BE2C (cell line): Measurements from ENCODE around the gene GALNT1.
"Not testable (repeated sequence)": the region's sequence is repeated elsewhere in the genome, so short reads cannot be mapped to it uniquely, and the experiment has no call there.

ENCODE experiments used
- DNase-seq: peaks from one replicate; pipeline ENCODE4 v3.0.0-alpha.2; 2020
- H3K27me3 ChIP-seq: fragments of 250-450 bp; sonication (Bioruptor Pico); 2 replicates; pipeline ENCODE4 v1.5.1; 2020; ENCODE audit warnings: mild to moderate bottlenecking
- H3K36me3 ChIP-seq: fragments of 250-450 bp; sonication (Bioruptor Pico); 2 replicates; pipeline ENCODE4 v1.5.1; 2020; ENCODE audit warnings: mild to moderate bottlenecking
- H3K4me1 ChIP-seq: fragments of 250-450 bp; sonication (Bioruptor Pico); 2 replicates; pipeline ENCODE4 v1.5.1; 2020
- H3K4me3 ChIP-seq: 2 replicates; pipeline ENCODE4 v1.5.1; 2011; ENCODE audit warnings: low read depth, low read length
- H3K9me3 ChIP-seq: fragments of 250-450 bp; sonication (Bioruptor Pico); 2 replicates; pipeline ENCODE4 v1.5.1; 2020
- TF ChIP-seq, protein P1 (sequence below): IDR thresholded peaks from 2 replicates; pipeline ENCODE4 v1.5.1; 2012; ENCODE audit warnings: mild to moderate bottlenecking, low read depth, low read length

GALNT1 gene

GRCh38 chr18:35572644-35573043 lies 8.9 kb upstream of the GALNT1 start:
- Histone ChIP-seq H3K36me3 (no peaks in the 10 kb centered on the region), H3K4me1 (no peaks in the 10 kb centered on the region), H3K4me3 (no peak overlapping the region), H3K9me3 (no peaks in the 10 kb centered on the region), H3K27me3 (no peaks in the 10 kb centered on the region)
- no peak for DNase-seq
- TF ChIP-seq, protein P1, sequence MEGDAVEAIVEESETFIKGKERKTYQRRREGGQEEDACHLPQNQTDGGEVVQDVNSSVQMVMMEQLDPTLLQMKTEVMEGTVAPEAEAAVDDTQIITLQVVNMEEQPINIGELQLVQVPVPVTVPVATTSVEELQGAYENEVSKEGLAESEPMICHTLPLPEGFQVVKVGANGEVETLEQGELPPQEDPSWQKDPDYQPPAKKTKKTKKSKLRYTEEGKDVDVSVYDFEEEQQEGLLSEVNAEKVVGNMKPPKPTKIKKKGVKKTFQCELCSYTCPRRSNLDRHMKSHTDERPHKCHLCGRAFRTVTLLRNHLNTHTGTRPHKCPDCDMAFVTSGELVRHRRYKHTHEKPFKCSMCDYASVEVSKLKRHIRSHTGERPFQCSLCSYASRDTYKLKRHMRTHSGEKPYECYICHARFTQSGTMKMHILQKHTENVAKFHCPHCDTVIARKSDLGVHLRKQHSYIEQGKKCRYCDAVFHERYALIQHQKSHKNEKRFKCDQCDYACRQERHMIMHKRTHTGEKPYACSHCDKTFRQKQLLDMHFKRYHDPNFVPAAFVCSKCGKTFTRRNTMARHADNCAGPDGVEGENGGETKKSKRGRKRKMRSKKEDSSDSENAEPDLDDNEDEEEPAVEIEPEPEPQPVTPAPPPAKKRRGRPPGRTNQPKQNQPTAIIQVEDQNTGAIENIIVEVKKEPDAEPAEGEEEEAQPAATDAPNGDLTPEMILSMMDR = no peak

DNA sequence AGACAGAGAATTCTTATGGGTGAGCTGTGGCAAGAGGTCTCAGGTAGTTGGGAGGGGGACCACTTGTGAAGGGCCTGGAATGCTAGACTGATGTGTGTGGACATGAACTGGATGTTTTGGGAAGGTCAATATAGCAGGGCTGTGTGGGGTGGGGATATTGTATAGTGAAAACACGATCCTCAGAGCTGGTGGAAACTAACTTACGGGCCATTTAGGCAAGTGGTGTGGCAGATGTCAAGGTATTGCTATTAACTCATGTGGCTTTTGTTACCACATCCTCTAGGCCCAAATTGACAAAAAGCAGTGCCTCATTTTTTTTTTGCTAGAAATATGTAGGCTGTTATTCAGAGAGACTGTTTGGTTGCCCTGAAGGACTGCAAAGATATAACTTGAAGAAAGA lies 8.0 kb upstream of the GALNT1 start:
- H3K4me3 ChIP-seq = no peak overlapping the region
- DNase-seq = no peak
- H3K27me3 ChIP-seq = no peaks in the 10 kb centered on the region
- no peaks in the 10 kb centered on the region for H3K4me1 ChIP-seq
- no peaks in the 10 kb centered on the region for H3K36me3 ChIP-seq
- no peaks in the 10 kb centered on the region for H3K9me3 ChIP-seq
- TF ChIP-seq, protein P1 = no peak

GRCh38 chr18:35576240-35576845 lies 5.2 kb upstream of the GALNT1 start:
- not testable (repeated sequence) for H3K27me3 ChIP-seq, H3K36me3 ChIP-seq, H3K9me3 ChIP-seq, H3K4me1 ChIP-seq, H3K4me3 ChIP-seq, DNase-seq

DNA sequence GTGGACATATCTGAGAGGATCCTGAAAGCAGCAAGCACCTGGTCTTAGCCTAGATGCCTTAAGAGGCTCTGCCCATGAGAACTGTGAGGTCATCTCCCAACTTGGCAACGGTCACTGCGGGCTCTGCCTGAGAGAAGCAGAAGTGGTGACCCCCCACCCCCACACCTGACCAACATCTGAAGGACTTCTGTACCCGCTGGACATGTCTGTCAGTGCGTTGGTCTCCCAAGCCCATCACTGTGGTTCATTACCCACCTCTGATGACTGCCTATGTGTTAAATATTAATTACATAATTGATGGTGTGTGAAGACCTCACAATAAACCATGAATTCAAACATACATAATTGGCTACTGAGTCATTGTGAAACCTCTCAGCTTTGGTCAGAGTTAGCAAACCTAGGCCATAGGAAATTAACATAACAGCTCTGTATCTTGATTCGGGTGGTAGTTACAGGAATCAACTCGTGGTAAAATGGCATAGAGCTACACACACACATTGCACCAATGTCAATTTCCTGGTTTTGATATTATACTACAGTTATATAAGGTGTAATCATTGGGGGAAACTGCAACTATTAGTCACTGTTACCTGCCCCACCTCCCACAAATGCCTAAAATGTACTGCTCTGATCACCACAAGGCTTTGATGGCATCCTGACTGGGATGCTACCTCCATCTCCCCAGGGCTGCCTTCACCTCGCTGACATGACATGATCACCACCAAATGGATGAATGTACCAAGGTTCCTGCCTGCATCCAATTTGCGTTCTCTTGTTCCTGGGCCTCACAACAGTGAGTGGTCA lies 4.3 kb upstream of the GALNT1 start:
- no peaks in the 10 kb centered on the region for H3K9me3 ChIP-seq
- H3K4me1 ChIP-seq = no peaks in the 10 kb centered on the region
- no peaks in the 10 kb centered on the region for H3K27me3 ChIP-seq
- DNase-seq = no peak
- H3K36me3 ChIP-seq = no peaks in the 10 kb centered on the region
- TF ChIP-seq, protein P1 = no peak
- no peak overlapping the region for H3K4me3 ChIP-seq

- H3K36me3 ChIP-seq = no peaks in the 10 kb centered on the region
- H3K9me3 ChIP-seq = no peaks in the 10 kb centered on the region
- no peak for DNase-seq
- H3K4me3 ChIP-seq = no peak overlapping the region
- TF ChIP-seq, protein P1 = no peak
- H3K4me1 ChIP-seq = no peaks in the 10 kb centered on the region
- no peaks in the 10 kb centered on the region for H3K27me3 ChIP-seq
Observed at GRCh38 chr18:35578481-35578880, 3.1 kb upstream of the GALNT1 start.

GRCh38 chr18:35578936-35579335 lies 2.6 kb upstream of the GALNT1 start:
- H3K9me3 ChIP-seq = no peaks in the 10 kb centered on the region
- H3K4me1 ChIP-seq = no peaks in the 10 kb centered on the region
- TF ChIP-seq, protein P1 = no peak
- H3K4me3 ChIP-seq = no peak overlapping the region
- DNase-seq = no peak
- H3K36me3 ChIP-seq = no peaks in the 10 kb centered on the region
- no peaks in the 10 kb centered on the region for H3K27me3 ChIP-seq
